GM13977 (cell line): Measurements from ENCODE around the gene PBX2.

Experiments used
- DNase-seq: peaks from one replicate; pipeline ENCODE4 v3.0.0; 2012; ENCODE audit warnings: low spot score
- in situ Hi-C: fragments of 300-500 bp; cut with MboI; formaldehyde crosslinking; loops from one replicate; pipeline ENCODE4 v1.12.0; 2022; ENCODE audit warnings: low sequenced_read_pairs, low pct_unique_long_range_greater_than_20kb, mixed read lengths, inconsistent platforms; ENCODE audit not compliant: unreplicated experiment
- TF ChIP-seq, protein P1 (sequence below): IDR thresholded peaks from 2 replicates; pipeline ENCODE4 v1.5.1; 2012; ENCODE audit warnings: mild to moderate bottlenecking, control low read depth; ENCODE audit not compliant: insufficient read depth; ENCODE audit errors: extremely low read depth, missing control alignments

The PBX2 gene

DNA sequence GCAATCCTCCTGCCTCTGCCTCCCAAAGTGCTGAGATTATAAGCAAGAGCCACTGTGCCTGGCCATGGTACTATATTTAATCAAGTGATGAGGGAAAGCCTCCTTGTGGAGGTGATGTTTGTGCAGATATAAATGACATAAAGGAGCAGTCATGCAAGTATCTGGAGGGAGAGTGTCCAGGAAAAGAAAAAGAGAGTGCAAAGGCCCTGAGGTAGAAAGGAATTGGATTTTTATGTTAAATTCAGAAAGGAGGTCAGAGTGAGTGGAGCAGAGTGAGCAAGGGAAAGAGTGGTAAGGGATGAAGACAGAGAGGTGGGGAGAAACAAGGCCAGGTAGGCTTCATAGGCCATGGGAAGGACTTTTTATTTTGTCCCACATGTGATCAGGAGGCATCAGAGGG is 52.5 kb downstream of the PBX2 start:
- TF ChIP-seq, protein P1, sequence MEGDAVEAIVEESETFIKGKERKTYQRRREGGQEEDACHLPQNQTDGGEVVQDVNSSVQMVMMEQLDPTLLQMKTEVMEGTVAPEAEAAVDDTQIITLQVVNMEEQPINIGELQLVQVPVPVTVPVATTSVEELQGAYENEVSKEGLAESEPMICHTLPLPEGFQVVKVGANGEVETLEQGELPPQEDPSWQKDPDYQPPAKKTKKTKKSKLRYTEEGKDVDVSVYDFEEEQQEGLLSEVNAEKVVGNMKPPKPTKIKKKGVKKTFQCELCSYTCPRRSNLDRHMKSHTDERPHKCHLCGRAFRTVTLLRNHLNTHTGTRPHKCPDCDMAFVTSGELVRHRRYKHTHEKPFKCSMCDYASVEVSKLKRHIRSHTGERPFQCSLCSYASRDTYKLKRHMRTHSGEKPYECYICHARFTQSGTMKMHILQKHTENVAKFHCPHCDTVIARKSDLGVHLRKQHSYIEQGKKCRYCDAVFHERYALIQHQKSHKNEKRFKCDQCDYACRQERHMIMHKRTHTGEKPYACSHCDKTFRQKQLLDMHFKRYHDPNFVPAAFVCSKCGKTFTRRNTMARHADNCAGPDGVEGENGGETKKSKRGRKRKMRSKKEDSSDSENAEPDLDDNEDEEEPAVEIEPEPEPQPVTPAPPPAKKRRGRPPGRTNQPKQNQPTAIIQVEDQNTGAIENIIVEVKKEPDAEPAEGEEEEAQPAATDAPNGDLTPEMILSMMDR = no peak
- in situ Hi-C loops = no loop called here
- no peak for DNase-seq
